K562 (cell line): ENCODE measurements around the gene ZNF300. TPM values are rescaled to one million over a fixed set of nuclear protein-coding genes. Genes with fewer than 3 reads are reported as not detected.

Experiments
- ASH1L ChIP-seq: fragments of 450-650 bp; IDR thresholded peaks from 2 replicates; pipeline ENCODE4 v1.6.1; 2018; ENCODE audit warnings: borderline replicate concordance, mild to moderate bottlenecking, low read depth; ENCODE audit not compliant: partially characterized antibody
- BACH1 ChIP-seq: fragments of 200-800 bp; sonication (Bioruptor generic); IDR thresholded peaks from 2 replicates; pipeline ENCODE4 v1.6.1; 2016; ENCODE audit warnings: missing genetic modification characterization, missing compliant biosample characterization
- BDP1 ChIP-seq: IDR thresholded peaks from 3 replicates; pipeline ENCODE4 v1.6.1; 2011; ENCODE audit not compliant: insufficient read length, insufficient read depth
- CCAR2 ChIP-seq: fragments of 200-400 bp; formaldehyde crosslinking; IDR thresholded peaks from 2 replicates; pipeline ENCODE4 v1.6.1; 2017; ENCODE audit warnings: mild to moderate bottlenecking, low read depth, low read length
- CHD2 ChIP-seq: IDR thresholded peaks from 2 replicates; pipeline ENCODE4 v1.6.1; 2011; ENCODE audit warnings: low read depth, low read length
- E2F4 ChIP-seq: sonication (generic); formaldehyde crosslinking; IDR thresholded peaks from 2 replicates; pipeline ENCODE4 v1.8.0; 2022; ENCODE audit warnings: mild to moderate bottlenecking, low read depth, missing genetic modification reagents
- ETV5 ChIP-seq: sonication (generic); formaldehyde crosslinking; IDR thresholded peaks from 2 replicates; pipeline ENCODE4 v1.4.0; 2020; ENCODE audit warnings: low read depth, mild to moderate bottlenecking, missing genetic modification reagents
- HLTF ChIP-seq: fragments of 450-650 bp; IDR thresholded peaks from 2 replicates; pipeline ENCODE4 v1.6.1; 2016
- HSF4 ChIP-seq: fragments of 250-450 bp; sonication (Bioruptor Pico); IDR thresholded peaks from 2 replicates; pipeline ENCODE4 v2.1.2; 2022; ENCODE audit warnings: mild to moderate bottlenecking, moderate library complexity, borderline replicate concordance
- KAT7 ChIP-seq: sonication (generic); formaldehyde crosslinking; IDR thresholded peaks from 2 replicates; pipeline ENCODE4 v1.8.0; 2022; ENCODE audit warnings: missing genetic modification reagents, mild to moderate bottlenecking, borderline replicate concordance
- MAZ ChIP-seq, 2 experiments: fragments of 450-650 bp in 1 of 2; sonication (generic) in 1 of 2; formaldehyde crosslinking; IDR thresholded peaks in 1 of 2; conservative IDR thresholded peaks in 1 of 2; 2 replicates each; pipeline versions ENCODE4 v1.4.0 to v1.5.0; 2020; ENCODE audit warnings: mild to moderate bottlenecking in 1 of 2, missing genetic modification reagents in 1 of 2
- MYBL2 ChIP-seq, 2 experiments: fragments of 450-650 bp in 1 of 2; sonication (generic) in 1 of 2; formaldehyde crosslinking in 1 of 2; IDR thresholded peaks; 2 replicates each; pipeline versions ENCODE4 v1.6.1 to v1.8.1; 2017 to 2022; ENCODE audit warnings: borderline replicate concordance in 1 of 2, inconsistent platforms in 1 of 2, low read depth in 1 of 2, mild to moderate bottlenecking in 1 of 2, missing genetic modification reagents in 1 of 2, moderate library complexity in 1 of 2
- PREB ChIP-seq: sonication (generic); formaldehyde crosslinking; IDR thresholded peaks from 2 replicates; pipeline ENCODE4 v1.8.1; 2023; ENCODE audit warnings: mild to moderate bottlenecking, missing genetic modification reagents
- RBFOX2 ChIP-seq: fragments of 200-400 bp; formaldehyde crosslinking; IDR thresholded peaks from 2 replicates; pipeline ENCODE4 v1.6.1; 2017; ENCODE audit warnings: low read depth, mild to moderate bottlenecking, low read length, moderate library complexity
- TCF3 ChIP-seq: sonication (generic); formaldehyde crosslinking; IDR thresholded peaks from 2 replicates; pipeline ENCODE4 v1.4.0; 2020; ENCODE audit warnings: mild to moderate bottlenecking, missing genetic modification reagents
- TCF7L2 ChIP-seq: fragments of 150-350 bp; IDR thresholded peaks from 2 replicates; pipeline ENCODE4 v1.6.1; 2016; ENCODE audit warnings: low read depth, mild to moderate bottlenecking, low read length, moderate library complexity
- USF2 ChIP-seq: sonication (generic); formaldehyde crosslinking; IDR thresholded peaks from 2 replicates; pipeline ENCODE4 v1.5.0; 2020; ENCODE audit warnings: missing genetic modification reagents
- ZBTB34 ChIP-seq: fragments of 250-450 bp; sonication (Bioruptor Pico); IDR thresholded peaks from 2 replicates; pipeline ENCODE4 v1.8.0; 2021; ENCODE audit warnings: mild to moderate bottlenecking, moderate library complexity
- ZFX ChIP-seq: sonication (generic); formaldehyde crosslinking; IDR thresholded peaks from 2 replicates; pipeline ENCODE4 v1.8.0; 2022; ENCODE audit warnings: mild to moderate bottlenecking, missing genetic modification reagents, moderate library complexity
- ZNF24 ChIP-seq: fragments of 450-650 bp; IDR thresholded peaks from 2 replicates; pipeline ENCODE4 v1.6.1; 2016
- ZNF436 ChIP-seq: fragments of 250-450, 450-650 bp; sonication (Bioruptor Pico); formaldehyde crosslinking; IDR thresholded peaks from 2 replicates; pipeline ENCODE4 v1.7.0; 2020; ENCODE audit warnings: mild to moderate bottlenecking
- polyA plus RNA-seq, 8 experiments: library from polyadenylated mRNA; depleted of rRNA in 4 of 8; stranded (reverse) in 5 of 8; unstranded in 3 of 8; fragments of >200 nt; fragmentation: Nextera tagmentation in 2 of 8; fragmentation: Illumina TruSeq in 1 of 8; extraction: Ambion mirVana in 2 of 8; extraction: Trizol in 1 of 8; gene quantifications; 2 replicates each; pipeline versions ENCODE4 v1.2.1 to v1.2.3, GENCODE V29; 2011 to 2014; ENCODE audit warnings: inconsistent platforms in 1 of 8, missing spikeins in 1 of 8
- total RNA-seq, 7 experiments: library from RNA; depleted of rRNA in 6 of 7; stranded (reverse); fragments of >200 nt in 6 of 7; fragmentation: Illumina TruSeq in 2 of 7; extraction: Trizol in 2 of 7; gene quantifications; 2 replicates each; pipeline versions ENCODE4 v1.2.1 to v1.2.3, GENCODE V29; 2011 to 2021; ENCODE audit warnings: low replicate concordance in 1 of 7

The ZNF300 gene
- total and polyA plus RNA-seq, 9 of the 15 experiments (the other 6 are each of a cell fraction or from before 2014, with no cell fraction given) = 4.4 to 13.2 (median 11.1) TPM

GRCh38 chr5:150904479-150905311, at the start of gene ZNF300 (continued):
- no peak for TF ChIP-seq E2F4
- TF ChIP-seq ZFX (CRISPR knock-in tag) = peak; percentile 65
- peak; percentile 91 for TF ChIP-seq RBFOX2
- 0 out of 2 replicates have a peak, but pooled peaks have one; percentile 37 for TF ChIP-seq BACH1 (tag)
- peak in 1 of 2 experiments; percentile 46; a peak in 3 of 4 replicates for TF ChIP-seq MAZ (CRISPR knock-in tag; conservative IDR thresholded peaks at IDR 0.05 in 1 of 2, IDR thresholded peaks at IDR 0.05 in 1 of 2)
- no peak for TF ChIP-seq USF2 (CRISPR knock-in tag)
- 0 out of 2 replicates have a peak, but pooled peaks have one; percentile 64 for TF ChIP-seq PREB (CRISPR knock-in tag)
- TF ChIP-seq ETV5 (CRISPR knock-in tag) = no peak
- TF ChIP-seq TCF3 (CRISPR knock-in tag) = no peak
- TF ChIP-seq ZNF24 = no peak
- peak; percentile 94 for TF ChIP-seq ASH1L
- TF ChIP-seq TCF7L2 = peak; percentile 97
- no peak for TF ChIP-seq KAT7 (CRISPR knock-in tag)
- TF ChIP-seq HSF4 (CRISPR knock-in tag) = no peak
- TF ChIP-seq BDP1 = no peak
- no peak for TF ChIP-seq ZBTB34
- no peak for TF ChIP-seq CCAR2
- TF ChIP-seq MYBL2 (IDR thresholded peaks at IDR 0.05; ENCODE audit: low read depth) = no peak
- TF ChIP-seq MYBL2 (CRISPR knock-in tag; IDR thresholded peaks at IDR 0.05; ENCODE audit: borderline replicate concordance) = no peak
- TF ChIP-seq CHD2 = peak; percentile 61; the same call in 1 of the 2 replicates
- TF ChIP-seq ZNF436 (CRISPR knock-in tag) = no peak
- TF ChIP-seq HLTF = peak; percentile 75; the same call in 1 of the 2 replicates
